Stimulated activated CD8-positive, alpha-beta memory T cell treated with anti-CD3 and anti-CD28 coated beads, Interleukin-4, amount 100 ng/mL, for 1 hour (primary cell): ENCODE results near the gene SH2D2A.

ENCODE experiments used
- DNase-seq, 2 donors: peaks; one replicate each; pipeline ENCODE4 v3.0.0-alpha.2; 2020; ENCODE audit warnings: low read depth in 2 of 2, low spot score in 1 of 2

Gene SH2D2A

DNA sequence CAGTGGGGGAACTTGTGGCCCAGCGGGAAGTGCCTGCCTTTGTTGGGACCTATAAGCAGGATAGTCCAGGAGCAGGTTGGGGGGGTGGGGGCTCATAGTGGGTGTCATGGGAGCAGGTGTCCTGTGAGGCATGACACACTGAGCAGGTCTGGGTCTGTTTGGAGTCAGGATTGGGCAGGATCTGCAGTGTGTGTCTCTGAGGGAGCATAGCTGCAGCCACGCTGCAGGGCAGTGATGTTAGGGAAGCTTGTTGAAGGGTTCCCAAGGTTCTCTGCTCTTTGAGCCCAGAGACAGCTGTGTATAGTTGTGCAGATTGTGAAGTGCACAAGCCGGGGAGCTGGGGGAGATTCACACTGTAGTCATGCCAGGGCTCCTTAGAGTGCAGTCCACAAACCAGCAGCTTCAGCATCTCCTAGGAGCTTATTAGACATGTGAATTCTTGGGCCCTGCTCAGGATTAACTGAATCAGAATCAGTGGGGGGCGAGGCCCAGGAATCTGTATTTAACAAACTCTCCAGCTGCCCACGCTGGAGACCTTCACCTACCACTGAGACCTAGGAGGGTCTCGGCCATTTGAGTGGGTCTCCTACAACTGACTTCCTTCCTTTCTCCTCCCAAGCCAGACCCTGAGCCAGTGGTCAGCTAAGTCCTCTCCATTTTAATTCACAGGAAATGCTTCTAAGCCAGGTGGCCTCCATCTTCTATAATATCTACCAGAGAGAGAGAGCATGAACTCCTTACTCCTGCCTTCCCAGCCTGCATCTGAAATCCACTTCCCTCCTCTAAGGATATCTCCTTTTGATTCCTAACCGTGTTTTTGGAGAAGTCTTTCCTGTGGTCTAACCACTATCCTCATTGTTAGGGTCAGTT lies 31.2 kb upstream of the SH2D2A start:
- no peak for DNase-seq

DNA sequence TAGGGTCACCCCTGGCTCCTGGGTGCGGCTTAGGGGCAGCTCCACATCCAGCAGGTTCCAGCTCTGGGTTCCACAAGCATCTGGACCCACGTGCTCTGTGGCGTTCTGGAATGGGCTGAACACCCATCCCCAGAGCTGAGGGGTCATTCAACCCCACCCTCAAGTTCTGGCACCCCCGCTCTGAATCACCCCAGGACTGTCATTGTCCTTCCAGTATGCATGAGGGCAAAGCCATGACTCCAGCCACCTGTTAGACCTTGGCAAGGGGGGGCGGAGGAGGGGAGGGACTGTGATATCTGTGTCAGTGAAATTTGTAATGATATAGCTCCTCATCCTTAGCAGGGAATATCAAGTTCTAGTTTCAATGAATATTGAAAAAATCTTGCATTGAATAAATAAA lies 30.0 kb upstream of the SH2D2A start:
- DNase-seq: no peak

DNA sequence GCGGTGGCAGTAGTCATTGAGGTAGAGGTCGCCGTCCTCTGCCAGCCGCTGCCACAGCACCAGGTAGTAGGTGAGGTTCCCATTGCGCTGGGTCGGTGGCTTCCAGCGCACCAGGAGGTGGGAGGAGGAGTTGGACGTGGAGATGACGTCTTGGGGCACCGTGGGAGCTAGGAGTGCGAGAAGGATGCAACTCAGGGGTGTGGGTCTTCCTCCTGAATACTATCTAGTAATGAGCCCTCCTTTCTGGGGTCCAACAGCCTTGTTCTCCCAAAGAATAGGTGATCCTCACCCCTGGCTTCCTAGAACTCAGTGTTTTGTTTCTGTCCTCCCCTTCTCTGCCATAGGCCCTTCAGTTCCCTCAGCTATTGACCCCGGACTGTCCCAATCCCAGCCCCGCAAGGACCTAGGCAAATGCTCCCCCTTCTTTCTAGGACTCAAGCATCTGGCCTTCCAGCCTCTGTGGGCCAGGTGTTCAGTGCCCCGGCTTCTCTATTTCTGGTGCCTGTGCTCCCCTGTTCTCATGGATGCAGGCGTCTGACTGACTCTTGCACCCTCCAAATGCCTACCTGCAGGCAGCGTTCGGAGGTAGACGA lies 29.4 kb upstream of the SH2D2A start:
- DNase-seq: no peak

- DNase-seq: no peak
These were observed 28.7 kb upstream of the SH2D2A start for GRCh38 chr1:156845055-156845952.

DNA sequence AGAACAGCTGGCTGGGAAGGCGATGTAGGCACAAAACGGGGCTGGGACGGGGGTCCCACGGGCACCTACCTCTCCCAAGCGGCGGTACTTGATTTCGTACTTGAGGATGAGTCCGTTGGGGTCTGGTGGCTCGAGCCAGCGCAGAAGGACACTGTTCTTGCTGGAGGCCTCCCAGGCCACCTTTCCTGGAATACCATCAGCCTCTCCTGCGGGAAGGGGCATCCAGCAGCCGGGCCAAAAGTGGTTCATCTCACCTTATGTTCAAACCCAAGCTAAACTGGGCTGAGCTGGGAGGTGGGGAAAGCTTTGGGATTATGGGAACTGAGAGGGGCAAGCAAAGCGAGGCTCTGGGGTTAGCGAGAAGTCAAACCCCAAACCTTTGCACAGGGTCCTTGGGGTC lies 28.0 kb upstream of the SH2D2A start:
- DNase-seq: no peak

- DNase-seq: no peak
These were observed 27.5 kb upstream of the SH2D2A start for GRCh38 chr1:156844102-156844501.

DNA sequence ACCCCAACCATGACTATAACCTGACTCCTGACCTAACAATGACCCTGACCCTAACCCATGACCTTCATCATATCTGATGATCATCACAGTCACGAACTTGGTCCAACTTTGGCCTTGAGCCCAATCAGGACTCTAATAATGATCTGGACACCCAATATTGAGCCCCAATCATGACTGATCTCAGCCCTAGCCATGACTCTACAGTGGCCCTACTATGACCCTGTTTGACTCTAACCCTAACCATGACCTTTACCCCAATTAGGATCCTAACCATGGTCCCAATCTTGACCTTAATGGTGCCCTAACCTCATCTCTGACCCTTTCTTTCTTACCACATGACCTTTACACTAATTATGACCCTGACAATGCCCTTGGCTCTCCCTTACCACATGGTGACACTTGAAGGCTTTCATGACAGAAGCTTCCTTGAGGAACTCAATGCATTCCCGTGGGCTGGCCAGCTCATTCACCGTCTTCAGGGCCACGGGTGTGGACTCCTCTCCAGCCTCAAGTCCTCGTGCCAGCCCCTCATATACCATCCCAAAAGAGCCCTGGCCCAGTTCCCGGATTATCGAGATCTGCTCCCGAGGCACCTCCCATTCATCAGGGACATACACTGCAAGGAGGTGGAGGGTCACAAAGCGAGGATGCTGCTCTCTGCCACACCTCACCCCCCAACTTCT lies 26.1 kb upstream of the SH2D2A start:
- no peak for DNase-seq

DNA sequence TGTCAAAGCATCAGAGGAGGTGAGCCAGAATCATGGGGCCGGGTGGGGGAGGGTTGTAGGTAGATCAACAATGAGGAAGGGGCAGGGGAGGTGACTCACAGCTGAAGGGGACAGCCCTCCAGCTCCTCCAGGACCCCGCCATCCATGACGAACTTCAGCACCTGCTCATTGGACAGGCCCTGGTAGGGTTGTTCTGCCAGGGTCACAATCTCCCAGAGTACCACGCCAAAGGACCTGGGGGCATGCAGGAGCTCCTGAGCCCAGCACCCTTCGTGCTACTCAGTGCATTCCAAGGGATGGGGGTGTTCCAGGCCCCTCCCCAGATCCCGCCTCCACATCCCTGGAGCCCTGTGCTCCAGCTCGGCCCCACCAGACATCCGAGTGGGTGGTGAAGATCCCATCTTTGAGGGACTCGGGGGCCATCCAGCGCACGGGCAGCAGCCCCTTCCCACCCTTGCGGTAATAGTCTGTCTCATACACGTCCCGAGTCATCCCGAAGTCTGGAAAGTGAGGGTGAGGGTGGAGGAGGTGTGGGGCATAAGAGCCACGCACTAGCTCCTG lies 24.7 kb upstream of the SH2D2A start:
- DNase-seq: no peak

DNA sequence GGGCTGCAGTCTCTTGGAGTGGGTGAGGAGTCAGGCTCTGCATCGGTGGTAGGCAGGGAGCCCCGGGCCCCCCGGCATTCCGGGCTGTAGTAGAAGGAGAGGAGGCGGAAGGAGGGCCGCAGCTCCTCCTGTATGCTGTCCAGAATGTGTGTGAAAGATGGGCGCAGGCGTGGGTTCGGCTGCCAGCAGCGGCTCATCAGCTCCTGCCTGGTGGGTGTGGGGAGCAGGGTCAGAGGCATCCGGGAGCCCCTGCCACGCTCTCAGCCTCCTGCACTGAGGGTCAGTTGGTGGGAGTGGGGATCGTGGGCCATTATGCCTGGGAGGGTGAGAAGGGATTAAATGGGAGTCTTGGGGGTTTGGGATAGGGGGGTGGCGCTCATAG lies 24.2 kb upstream of the SH2D2A start:
- DNase-seq: no peak

GRCh38 chr1:156840186-156840897 lies 23.7 kb upstream of the SH2D2A start:
- no peak for DNase-seq

- no peak for DNase-seq
These were observed 22.9 kb upstream of the SH2D2A start for GRCh38 chr1:156839426-156840109.

DNA sequence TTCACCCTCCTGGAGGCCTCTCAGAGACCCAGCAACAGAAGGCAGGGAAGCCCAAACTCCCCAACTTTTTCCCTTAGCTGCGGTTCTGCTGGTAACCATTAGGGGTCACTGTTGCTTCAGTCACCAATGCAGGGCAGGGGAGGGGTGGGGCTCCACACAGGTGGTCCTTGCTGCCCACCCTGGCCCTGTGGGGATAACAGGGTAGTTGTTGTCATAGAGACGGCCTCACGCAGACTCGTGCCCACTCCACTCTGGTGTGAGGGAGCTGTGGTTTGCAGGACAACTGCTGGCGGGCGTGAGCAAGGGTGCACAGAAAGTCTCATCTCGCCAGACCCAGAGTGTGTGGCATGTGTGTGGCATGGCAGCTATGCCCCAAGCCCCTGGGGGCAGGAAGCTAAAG lies 22.3 kb upstream of the SH2D2A start:
- no peak for DNase-seq

DNA sequence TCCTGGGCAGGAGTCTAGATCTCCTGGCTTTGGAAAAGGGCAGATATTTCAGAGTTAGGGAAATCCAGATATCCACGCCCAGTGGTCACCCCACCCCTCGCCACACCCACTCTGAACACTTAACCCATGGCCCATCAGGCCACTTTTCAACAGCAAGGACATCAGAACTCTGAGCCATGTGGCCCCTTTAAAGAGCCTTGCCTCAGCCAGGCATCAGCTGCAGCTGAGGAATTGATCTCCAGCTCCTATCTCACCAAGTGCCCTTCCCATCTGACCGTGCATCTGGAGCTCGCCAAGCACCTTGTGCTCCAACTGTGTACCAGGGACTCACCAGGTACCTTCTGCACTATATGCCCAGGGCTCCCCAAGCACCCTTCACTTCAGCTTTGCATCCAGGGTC lies 20.2 kb upstream of the SH2D2A start:
- no peak for DNase-seq

DNA sequence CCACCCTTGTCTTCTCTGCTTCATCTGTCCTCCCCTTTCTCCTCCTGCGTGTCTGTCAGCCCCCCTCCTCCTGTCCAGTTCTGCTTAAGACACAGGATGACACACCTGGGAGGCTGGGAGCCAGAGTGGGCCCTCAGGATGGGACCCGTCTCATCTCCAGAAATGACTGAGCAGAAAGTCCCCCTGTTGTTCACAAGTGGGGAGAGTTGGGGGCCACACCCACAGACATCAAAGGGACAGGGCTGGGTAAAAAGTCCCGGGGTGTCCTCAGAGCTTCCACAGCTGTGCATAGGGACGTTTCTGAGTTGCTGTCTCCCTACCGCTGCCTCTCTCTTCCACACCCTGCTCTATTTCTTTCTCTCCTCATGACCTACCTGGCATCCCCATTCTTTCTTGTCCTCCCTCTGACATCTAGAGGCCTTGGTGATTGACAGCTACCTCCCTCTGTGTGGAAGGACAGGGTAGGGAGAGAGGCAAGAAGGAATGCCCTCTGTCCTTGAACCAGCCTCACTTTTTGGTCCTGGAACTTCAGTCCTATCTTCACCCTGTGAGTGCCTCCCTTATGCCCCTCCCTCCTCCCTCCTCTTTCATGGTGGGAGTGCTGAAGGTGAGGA lies 19.5 kb upstream of the SH2D2A start:
- no peak for DNase-seq

DNA sequence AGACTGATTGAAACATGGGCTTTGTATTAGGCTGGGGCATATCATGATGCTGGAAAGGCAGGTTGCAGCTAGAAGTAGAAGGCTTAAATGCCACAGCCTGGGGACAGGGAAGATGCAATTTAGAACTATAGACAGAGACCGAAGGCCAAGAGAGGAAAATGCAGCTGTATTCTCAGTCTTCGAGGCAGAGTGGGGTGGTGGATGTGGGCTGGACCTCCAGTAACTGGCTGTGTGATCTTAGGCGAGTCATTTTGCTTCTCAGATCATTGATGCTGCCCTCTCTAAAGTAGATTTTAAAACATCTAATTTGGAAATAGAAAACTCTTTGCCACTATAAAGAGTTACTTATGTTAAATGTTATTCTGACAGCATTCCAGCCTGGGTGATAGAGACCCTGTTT lies 17.7 kb upstream of the SH2D2A start:
- no peak for DNase-seq

GRCh38 chr1:156833603-156834002 lies 17.0 kb upstream of the SH2D2A start:
- no peak for DNase-seq

- DNase-seq: no peak
These were observed 15.8 kb upstream of the SH2D2A start for GRCh38 chr1:156832434-156832833.

GRCh38 chr1:156828400-156829124 lies 11.9 kb upstream of the SH2D2A start:
- DNase-seq: no peak

DNA sequence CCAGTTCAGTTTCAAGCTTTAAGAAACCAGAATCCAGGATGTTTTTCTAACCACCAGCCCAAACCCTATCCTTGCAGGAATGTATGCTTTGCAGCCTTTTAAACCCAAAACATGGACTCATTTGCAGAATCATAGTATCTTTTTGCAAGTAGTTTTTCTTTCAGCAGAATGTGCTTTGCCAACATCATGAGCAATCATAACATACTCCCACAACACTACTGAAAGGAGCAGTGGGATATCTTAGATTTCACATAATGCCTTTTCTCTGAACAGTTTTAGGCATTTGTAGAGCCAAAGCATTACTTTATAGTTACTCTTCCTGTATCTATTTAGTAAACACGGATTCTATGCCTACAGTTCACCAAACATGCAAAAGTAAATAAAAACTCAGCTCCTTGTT lies 10.0 kb upstream of the SH2D2A start:
- DNase-seq: no peak
